ENCODE measurements around the gene SPRR3.

Gene SPRR3, protein sequence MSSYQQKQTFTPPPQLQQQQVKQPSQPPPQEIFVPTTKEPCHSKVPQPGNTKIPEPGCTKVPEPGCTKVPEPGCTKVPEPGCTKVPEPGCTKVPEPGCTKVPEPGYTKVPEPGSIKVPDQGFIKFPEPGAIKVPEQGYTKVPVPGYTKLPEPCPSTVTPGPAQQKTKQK

DNA sequence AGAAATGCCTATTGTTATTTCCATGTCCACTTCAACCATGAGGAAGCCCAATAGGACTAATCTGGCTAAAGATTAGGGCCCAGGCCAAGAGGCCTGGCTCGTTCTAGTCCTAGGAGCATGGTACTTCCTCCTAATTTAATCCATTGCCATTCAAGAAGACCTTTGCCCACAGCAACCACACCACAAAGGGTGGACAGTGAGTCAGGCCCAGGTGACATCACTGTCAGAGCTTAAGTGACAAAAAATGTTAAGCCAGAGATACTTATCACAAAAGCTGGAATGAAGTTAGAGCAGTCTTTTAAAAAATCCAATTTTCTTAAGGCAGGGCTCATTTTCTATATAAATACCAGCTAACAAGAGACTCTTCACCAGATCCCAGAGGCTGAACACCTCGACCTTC, at the start of gene SPRR3:
SPRR3 (plus strand) TSS at position 368 of the 400 bp plus-strand sequence. CDS start 1,272 bp downstream, outside the sequence.
- DNase-seq: no peak

DNA sequence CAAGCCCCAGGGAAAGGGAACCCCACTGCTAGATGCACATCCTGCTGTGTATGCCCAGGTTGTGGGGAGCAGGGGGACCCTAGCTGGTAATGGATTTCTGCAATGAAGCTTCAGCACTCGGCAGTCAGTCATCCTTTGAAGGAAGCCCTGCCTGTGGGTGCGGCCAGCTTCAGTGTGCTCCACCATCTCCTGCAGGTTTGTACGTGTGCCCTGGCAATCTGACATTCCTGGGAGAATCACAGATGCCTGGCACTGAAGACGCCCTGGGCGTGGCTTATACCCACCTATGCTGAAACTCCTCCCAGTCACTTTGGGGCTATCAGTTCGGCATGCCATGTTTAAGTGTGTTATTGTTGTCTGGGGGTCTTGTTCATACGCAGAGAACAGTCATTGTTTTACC, 47.8 kb upstream of the SPRR3 start:
- DNase-seq: no peak

DNA sequence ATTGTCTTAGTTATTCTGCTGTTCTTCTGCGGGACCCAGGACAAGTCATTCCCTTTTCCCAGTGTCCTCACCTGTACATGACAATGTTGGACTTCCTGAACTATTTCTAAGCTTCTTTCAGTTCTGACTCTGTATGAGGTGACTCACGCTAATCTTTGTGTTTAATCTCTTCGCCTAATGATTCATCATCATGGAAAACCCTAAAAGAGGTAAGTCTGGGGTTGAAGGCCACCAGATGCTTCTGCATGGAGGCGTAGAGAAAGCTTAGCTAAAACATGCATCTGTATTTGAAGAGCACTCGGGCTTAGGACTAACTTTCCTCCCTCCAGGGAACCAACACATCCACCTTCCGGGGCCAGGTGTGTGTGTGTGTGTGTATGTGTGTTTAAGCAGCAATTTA, 47.1 kb upstream of the SPRR3 start:
- DNase-seq: no peak

DNA sequence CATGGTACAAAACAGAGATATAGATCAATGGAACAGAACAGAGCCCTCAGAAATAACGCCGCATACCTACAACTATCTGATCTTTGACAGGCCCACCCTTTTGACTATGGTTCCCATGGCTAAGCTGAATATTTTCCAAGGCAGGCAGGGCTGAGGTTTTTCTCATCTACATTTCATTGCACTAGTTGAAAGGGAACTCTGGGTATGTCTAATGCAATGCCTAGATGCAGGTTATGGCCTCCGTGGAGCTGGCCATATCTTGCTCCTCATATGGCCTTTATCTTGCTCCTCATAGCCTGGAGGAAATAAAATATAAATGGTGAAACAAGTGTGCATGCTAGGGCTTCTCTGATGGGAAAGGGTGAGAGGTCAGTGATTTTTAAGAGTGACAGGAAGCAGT, 44.0 kb upstream of the SPRR3 start:
- DNase-seq: no peak

DNA sequence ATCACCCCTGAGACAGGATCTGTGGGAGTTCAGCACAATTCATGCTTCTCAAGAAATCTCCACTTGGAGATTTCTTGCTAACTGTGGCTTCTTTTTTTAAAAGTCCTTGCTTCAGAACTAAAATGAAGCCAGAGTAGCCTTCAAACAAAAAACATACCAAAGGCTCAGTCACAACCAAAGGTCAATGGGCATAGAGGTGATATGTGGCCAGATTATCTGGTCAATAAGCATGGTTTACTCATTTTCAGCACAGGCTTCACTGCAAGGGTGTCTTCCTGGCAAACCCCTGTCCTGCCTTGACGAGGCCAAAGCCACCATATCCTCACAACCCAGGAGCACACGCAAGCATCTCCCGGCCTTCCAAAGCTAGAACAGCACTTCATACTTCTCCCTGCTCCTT, 42.3 kb upstream of the SPRR3 start:
- no peak for DNase-seq

DNA sequence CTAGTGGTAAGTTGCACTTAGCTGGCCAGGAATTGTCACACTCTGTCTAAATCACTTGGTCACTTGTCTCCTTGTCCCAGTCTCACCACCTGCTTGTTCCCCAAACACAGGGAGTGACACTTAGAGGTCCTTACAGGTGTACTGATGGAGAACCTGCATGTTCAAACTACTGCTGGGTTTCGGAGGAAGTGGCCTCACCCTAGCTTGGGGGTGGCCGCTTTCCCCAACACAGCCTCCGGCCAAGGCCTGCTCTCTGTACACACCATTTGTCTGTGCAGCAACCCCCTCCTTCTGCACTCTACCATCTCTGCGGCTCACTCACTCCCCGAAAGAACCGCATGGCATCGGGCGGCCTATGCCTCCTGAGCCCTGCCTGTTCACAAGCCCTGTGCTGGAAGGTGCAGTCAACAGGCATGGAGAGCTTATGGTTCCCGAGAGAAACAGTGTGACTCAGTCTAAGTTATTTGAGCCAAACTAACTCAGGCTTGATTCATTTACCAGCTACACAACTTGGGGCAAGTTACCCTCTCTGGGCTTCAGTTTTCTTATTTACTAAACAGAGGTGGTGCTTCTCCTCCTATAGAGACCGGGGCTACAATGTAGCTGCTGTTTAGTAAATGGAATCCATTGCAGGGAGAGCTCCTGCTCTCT, 41.6 kb upstream of the SPRR3 start:
- DNase-seq: no peak

DNA sequence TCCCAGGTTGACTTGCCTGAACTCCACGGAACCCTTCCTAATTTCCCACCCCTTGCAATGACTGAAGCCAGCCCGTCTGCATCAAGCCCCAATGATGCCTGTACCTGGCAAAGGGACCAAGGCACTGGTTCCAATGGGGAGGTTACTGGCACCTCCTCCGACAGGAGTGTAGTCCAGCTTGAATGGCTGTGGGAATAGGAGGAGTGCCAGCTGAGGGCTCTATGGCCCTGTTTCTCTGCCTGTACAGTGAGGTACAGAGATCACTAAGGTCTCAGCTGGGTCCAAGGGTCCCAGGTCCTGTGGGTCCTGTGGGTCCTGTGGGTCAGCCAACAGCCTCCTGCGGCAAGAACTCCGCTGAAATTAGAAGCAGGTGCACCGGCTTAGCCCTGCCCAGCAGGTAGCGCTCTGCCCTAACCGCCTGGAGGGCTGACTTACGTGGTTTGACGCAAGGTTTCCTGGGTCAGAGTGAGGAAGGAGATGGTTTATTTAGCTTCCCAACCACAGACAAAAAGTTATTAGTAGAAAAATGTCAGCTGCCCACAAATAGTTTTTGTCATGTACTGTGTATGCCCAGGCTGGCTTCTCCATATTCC, 41.0 kb upstream of the SPRR3 start:
- no peak for DNase-seq

DNA sequence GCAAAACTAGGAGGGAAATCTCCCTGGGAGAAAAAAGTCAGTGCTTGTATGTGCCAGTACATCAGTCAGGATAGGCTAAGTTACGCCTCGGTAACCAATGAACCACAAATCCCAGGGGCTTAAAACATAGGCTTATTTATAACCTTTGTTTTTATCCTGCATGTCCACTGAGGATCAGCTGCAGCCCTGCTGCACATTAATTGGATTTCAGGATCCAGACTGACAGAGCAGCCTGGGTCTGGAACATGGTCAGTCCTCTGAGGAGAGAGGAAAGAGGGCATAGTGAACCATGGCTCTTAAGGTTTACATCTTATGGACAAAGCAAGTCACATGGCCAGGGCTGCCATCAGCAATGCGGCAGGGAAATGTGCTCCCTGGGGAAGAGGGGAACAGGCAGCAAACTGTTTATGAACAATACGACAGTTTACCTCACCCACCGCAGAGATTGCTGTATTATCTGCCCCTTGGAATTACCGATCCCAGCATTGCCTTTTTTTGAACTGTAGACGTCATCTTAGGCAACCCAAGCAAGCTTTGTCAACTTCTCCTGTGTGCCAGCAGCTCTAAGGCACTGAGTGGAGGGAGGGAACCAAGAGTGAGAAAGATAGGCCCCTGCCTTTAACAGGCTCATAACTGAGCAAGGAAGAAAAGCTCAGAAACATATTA, 40.2 kb upstream of the SPRR3 start:
- no peak for DNase-seq

DNA sequence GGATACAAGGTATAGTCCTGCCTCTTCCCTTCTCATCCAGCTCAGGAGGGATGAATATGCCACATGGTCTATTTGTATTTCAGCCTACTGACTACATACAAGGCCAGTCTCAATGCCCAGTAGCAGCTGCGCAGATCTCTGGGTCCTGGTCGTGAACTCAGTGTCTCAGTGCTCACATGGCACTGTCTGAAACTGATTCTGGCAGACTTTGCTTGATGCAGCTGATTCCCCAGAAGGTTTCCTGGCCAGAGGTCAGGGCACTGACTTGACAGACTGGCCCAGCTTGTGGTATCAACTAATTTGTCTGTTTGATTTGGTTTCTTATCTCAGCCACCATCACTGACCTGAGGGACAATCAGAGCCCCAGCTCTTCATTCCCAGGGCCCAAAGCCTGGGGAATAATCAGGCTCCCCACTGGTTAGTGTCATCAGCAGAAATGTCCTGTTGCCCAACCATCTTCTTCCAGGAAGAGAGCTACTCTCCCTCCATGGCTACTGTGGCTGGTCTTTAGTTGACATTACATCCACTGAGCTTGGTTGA, 38.6 kb upstream of the SPRR3 start:
- no peak for DNase-seq

DNA sequence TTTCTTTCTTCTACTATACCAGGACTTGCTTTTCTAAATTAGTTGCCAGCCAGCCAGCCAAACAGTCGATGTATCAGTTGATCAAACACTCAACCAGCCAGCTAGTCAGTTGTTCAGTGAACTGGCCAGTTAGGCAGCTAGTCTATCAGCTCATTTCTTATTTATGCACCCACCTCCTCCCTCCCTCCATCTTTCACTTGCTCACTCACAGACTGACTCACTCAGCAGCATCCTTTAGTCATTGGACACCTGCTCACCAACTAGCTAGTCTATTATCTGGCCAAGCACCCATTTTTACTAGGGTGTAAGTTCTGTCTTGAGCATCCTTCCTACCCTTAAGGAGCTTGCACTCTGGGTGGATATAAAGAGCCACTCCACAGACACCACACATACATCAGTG, 37.0 kb upstream of the SPRR3 start:
- DNase-seq: no peak

DNA sequence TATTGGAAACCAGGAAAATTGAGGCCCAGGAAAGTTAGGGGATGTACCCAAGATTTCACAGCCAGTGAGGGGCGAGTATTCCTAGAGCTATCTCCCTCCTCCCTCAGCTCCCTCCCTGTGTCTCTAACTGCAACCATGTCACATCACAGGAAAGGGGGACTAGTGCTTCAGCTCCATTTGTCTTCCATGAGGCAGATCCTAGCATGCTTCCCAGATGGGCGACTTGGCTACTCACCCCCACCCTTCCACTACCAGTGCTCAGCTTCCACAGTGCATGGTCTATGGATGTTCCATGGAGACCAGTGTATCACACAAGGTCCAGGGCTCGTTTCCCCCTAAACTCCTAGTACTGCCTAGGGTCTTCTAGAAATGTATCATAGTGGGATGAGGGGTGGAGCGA, 35.7 kb upstream of the SPRR3 start:
- no peak for DNase-seq

DNA sequence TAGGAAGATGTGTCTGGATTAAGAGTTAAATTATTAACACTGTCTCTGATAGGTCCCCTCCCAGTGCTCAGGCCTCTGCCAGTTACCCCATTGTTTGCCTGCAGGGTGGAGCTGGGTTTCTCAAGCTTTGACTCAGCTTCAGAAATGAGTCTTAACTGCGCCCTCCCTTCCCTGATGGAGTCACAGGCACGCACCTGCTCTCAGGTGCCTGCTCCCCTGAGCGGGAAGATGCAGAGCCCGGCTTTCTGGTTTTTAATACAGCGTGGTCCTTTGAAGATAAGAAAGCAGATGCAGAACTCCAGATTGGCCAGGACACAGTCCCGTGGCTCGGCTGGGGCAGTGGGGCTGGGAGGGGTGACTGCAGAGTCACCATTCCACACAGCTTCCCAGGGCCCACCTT, 34.3 kb upstream of the SPRR3 start:
- no peak for DNase-seq

DNA sequence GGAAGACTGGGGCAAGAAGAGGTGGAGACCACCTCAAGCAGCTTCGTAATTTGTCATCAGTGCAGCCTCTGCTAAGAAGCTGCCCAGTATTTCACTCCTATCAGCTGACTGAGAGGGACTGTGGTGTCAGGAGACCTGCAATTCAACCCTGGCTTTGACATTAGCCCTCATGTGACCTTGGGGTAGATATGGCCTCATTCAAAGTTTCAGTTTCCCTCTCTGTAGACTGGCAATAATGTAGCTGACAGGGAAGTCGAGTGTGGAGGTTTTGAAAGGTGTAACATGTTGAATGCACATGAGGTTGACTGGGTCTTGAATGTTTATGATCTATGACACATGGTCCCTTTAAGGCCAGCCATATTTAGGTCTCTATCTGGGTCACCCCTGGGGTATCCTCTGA, 33.3 kb upstream of the SPRR3 start:
- DNase-seq: no peak

DNA sequence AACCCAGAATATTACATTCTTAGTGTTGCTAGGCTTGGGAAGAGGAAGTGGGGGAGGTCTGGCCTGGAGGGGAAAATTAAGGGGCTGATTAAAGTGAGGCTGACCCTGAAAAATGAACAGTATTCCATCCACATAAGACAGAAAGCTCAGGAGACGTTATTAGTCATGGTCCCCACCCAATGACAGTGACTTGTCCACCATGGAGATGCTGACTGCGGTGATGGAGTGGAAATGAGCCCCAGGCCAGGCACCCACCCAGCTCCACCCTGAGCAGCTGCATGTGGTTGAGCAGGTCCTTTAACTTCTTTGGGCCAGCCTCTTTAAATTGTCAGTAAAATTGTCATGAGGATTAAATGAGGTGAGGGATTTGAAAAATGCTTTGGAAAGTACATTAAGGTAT, 32.5 kb upstream of the SPRR3 start:
- DNase-seq: no peak

DNA sequence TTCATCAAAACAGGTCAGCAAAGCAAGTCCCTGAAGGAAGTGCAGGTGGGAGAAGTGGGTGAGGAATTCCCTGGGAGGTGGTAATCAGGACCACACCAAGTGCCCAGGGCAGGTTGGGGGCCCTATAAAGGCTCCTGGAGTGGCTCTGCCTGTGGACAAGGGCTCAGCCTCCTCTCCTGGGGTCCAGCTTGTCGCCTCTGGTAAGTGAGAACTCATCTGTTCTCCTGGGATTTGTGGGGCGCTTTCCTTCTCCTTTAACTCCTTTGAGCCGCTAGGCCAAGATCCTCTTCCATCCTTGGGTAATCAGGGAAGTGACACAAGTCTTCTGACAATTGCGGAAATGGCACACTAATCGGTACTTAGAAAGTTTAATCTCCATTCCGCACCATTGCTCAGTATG, 31.1 kb upstream of the SPRR3 start, which contains the start of gene SPRR4:
SPRR4 (plus strand) TSS at position 154 of the 400 bp plus-strand sequence. CDS start 1,243 bp downstream, outside the sequence.
- no peak for DNase-seq

DNA sequence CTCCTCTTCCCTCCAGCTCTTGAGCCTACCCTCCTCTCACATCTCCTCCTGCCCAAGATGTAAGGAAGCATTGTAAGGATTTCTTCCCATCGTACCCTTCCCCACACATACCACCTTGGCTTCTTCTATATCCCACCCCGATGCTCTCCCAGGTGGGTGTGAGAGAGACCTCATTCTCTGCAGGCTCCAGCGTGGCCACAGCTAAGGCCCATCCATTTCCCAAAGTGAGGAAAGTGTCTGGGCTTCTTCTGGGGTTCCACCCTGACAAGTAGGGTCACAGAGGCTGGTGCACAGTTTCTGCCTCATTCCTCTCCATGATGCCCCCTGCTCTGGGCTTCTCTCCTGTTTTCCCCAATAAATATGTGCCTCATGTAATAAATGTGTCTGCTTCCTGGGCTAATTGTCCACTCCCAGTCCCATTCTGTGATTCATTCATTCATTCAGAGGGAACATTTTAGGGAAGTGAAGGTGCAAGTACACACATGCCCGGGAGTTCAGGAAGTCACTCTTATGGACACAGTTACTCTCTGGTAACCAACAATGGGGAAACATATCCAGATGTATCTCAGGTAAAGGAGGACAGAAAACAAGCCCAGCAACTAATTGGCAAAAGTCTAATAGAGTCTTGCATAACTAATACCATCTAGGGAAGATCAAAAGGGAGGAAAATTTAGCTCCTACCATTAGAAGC, 29.2 kb upstream of the SPRR3 start:
- DNase-seq: no peak

DNA sequence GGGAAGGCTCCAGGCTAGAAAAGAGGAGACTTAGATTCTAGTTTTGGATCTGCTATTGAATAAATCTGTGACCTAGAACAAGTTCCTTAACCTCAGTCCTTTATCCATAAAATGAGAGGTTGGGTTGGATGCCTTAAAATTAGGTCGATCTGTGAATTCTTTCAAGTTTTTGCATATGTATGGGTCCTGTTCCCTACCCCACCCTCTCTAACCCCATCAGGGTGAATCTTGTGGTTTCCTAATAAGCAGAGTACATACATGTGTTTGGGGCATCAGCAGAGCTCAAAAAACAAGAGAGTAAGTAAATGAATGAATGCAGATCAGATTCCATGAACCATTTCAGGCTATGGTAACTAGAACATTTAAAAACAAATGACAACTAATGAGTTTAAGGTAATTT, 24.9 kb upstream of the SPRR3 start:
- no peak for DNase-seq

DNA sequence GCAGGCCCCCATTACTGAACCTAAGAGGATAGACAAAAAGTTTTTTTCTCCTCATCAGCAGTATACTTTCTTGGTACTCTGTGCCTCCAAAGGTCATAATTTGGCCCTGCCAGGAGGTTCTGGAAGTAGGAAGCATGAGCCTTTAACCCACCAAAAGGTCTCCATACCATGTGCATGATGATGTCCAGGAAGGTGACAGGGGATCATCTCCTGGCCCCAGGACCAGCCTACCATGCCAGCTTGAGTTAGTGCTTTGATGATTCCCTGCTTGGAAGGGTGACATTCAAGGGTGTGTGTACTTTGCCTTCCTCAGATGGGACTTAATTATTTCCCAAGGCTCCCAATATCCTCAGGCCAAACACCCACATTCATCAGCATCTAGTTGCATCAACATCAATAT, 23.9 kb upstream of the SPRR3 start:
- DNase-seq: no peak

DNA sequence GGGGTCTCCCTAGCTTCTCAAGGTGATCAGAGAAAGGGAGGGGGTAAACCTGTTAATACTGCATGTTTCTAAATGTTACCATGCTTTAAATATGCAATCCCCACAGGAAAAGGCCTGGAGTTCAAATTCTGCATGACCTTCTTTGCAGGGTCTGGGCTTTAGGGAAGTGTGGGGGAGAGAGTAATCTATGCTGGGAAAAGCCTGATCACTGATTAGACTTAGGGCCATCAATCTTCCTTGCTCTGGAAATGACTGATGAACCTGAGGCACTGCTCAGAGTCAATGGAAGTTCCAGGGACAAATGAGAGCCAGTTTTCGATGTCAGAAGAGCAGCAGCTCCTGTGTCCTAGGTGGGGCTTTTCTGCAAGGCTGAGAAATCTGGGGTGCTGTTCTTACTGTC, 20.9 kb upstream of the SPRR3 start:
- no peak for DNase-seq

DNA sequence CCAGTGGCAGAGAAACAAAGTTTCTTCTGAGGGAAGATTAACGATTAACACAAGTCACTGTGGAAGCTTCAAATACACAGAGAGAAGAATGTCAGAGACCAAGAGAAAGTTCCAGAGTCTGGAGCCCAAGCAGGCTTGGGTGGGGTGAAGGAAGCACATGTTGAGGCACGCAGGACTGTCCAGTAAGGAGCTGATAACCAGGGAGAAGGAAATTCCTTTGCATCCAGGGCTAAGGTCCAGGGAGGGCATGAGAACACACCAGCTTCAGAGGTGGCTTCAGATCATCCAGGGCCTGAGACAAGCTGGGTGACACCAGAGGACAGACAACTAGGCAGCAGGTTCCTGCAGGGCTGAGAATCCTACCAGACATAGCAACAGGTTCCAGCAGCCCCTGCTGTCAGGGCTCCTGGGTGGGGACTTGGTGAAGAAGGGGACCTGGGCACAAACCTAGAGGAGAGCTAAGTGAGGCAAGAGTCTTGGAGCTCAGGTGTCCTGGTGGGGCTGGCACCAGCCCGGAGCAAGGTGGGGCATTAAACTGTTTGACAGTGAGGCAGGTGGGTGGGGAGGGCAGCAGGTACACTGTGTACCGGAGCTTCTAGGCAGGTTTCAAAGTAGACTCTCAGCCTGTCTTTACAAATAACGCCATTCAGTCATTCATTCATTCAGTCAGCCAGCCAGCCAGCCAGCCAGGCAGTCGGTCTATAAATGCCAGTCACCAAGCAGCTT, 20.2 kb upstream of the SPRR3 start:
- DNase-seq: no peak

DNA sequence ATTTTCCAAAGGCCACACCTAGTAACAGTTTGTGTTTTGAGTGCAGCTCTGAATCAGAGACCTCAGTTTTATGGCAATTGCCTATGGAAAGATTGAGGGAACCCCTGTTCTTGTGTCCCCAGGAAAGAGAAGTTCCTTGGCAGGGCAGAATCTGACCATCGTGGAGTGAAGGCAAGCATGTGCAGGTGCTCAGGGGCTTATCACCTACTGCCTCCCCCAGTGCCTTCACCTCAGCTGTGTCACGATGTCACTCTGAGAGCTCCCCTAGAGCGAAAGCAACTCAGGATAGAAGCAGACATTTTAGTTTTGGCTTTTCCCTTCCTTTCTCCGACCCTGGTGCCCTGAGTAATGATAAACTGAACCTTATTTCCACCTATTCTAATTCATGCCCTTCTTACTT, 19.5 kb upstream of the SPRR3 start:
- DNase-seq: no peak

DNA sequence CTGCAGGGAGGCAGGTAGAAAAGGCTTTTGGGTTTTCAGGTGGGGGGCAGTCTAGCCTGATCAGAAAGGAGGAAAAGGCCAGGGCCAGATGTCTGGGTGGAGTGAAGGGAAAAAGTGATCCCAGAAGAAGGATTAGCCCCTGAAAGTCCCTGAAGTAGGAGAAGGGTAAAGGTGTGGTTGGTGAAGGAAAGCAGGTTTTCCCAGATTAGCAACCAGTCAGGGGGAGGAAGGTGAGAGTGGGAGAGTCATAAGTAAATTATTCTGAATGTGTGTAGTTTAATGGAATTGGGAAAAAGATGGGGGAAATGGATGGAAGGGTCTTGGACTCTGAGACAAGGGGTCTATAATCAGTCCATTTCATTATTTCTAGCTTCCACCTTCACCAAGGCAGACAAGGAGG, 18.3 kb upstream of the SPRR3 start:
- no peak for DNase-seq

DNA sequence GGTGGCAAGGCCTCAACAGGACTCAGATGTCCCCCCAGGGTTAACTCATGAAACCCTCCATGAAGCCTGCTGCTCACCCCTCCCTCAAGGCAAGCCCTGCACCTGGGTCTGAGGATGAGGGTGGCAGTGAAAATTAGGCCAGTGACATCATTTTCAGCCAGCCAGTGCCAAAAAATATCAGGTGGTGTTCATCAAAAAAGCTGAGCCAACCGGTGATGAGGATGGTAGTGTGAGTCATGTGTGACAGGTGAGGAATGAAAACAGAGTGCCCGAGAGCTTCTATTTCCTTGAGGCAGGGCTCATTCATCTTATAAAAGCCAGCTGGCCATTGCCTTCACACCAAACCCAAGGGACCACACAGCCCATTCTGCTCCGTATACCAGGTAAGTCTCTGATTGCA, 17.8 kb upstream of the SPRR3 start, which contains the start of gene SPRR1A:
SPRR1A (plus strand) TSS at position 339 of the 400 bp plus-strand sequence. CDS start 1,150 bp downstream, outside the sequence.
- no peak for DNase-seq
